ENCODE results near the gene RPL21. TPM values are rescaled to one million over a fixed set of nuclear protein-coding genes. Genes with fewer than 3 reads are reported as not detected.

The RPL21 gene
- total RNA-seq, 1 donor from 2014 or later, result 802 TPM

GRCh38 chr13:27276188-27276587, 24.8 kb downstream of the RPL21 start:
- peak; percentile 48 for DNase-seq (ENCODE audit: extremely low spot score, unreplicated experiment)
- Mint-ChIP-seq H3K9me3 (ENCODE audit: unreplicated experiment) (no peaks in the 10 kb centered on the region), H3K36me3 (ENCODE audit: unreplicated experiment) (no peaks in the 10 kb centered on the region), H3K27me3 (ENCODE audit: unreplicated experiment) (peaks cover 28% of the 10 kb centered on the region), H3K4me3 (ENCODE audit: unreplicated experiment) (no peak overlapping the region), H3K4me1 (ENCODE audit: unreplicated experiment) (peaks cover 39% of the 10 kb centered on the region), H3K27ac (ENCODE audit: unreplicated experiment) (no peak overlapping the region)
- TF ChIP-seq CTCF (IDR thresholded peaks at IDR 0.05), result no peak

DNA sequence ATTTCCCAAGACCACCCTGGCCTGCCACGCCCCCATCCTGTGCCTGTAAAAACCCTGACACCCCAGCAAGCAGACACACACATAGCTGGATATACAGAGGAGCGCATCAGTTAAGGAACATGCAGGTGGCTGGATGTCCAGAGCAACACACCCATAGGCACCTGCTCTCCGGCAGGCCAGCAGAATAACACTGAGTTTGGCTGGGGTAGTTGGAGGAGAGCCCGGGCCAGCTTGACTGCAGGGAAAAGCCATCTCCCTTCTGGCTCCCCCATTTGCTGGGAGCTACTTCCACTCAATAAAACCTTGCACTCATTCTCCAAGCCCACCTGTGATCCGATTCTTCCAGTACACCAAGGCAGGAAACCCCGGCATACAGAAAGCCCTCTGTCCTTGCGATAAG, 28.1 kb downstream of the RPL21 start:
- Mint-ChIP-seq H3K36me3 (ENCODE audit: unreplicated experiment) (no peaks in the 10 kb centered on the region), H3K27ac (ENCODE audit: unreplicated experiment) (no peak overlapping the region), H3K27me3 (ENCODE audit: unreplicated experiment) (peaks cover 28% of the 10 kb centered on the region), H3K4me3 (ENCODE audit: unreplicated experiment) (no peak overlapping the region), H3K9me3 (ENCODE audit: unreplicated experiment) (no peaks in the 10 kb centered on the region), H3K4me1 (ENCODE audit: unreplicated experiment) (peaks cover 8% of the 10 kb centered on the region)
- DNase-seq (ENCODE audit: extremely low spot score, unreplicated experiment), result peak; percentile 53
- TF ChIP-seq CTCF (IDR thresholded peaks at IDR 0.05), result no peak

DNA sequence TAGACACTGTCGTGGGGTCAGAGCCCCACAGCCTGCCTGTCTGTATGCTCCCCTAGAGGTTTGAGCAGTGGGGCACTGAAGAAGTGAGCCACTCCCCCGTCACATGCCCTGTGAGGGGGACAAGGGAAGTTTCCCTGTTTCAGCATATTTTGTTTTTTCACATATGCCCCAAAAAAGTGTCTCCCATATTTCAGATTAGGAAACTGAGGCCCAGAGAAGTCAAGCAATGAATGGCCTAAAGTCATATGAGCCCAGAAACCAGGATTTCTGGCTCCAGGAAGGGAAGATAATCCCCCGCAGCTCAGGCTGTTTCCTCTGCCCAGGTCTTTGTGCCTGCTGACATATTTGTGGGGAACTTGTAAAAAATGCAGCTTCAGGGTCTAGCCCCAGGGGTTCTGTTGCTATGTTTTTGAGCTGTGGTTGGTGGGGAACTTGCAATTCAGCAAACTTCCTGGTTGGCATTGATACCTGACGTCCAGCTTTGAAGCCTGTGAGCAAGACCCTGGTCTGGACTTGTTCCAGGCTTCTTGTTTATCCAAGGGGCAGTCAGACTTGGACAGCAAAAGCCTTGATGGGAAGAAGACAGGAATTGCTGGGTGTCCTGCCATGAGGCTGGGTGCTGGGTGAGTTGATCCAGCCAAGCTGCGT, 28.8 kb downstream of the RPL21 start:
- no peak for DNase-seq (ENCODE audit: extremely low spot score, unreplicated experiment)
- Mint-ChIP-seq H3K36me3 (ENCODE audit: unreplicated experiment) (no peaks in the 10 kb centered on the region), H3K9me3 (ENCODE audit: unreplicated experiment) (no peaks in the 10 kb centered on the region), H3K27me3 (ENCODE audit: unreplicated experiment) (peaks cover 28% of the 10 kb centered on the region), H3K4me1 (ENCODE audit: unreplicated experiment) (peaks cover 6% of the 10 kb centered on the region), H3K4me3 (ENCODE audit: unreplicated experiment) (no peak overlapping the region), H3K27ac (ENCODE audit: unreplicated experiment) (no peak overlapping the region)
- TF ChIP-seq CTCF (IDR thresholded peaks at IDR 0.05), result no peak

GRCh38 chr13:27280841-27281240, 29.5 kb downstream of the RPL21 start:
- Mint-ChIP-seq H3K9me3 (ENCODE audit: unreplicated experiment) (no peaks in the 10 kb centered on the region), H3K4me3 (ENCODE audit: unreplicated experiment) (no peak overlapping the region), H3K27ac (ENCODE audit: unreplicated experiment) (no peak overlapping the region), H3K27me3 (ENCODE audit: unreplicated experiment) (peaks cover 23% of the 10 kb centered on the region), H3K4me1 (ENCODE audit: unreplicated experiment) (peaks cover 6% of the 10 kb centered on the region), H3K36me3 (ENCODE audit: unreplicated experiment) (no peaks in the 10 kb centered on the region)
- no peak for DNase-seq (ENCODE audit: extremely low spot score, unreplicated experiment)
- no peak for TF ChIP-seq CTCF (IDR thresholded peaks at IDR 0.05)

GRCh38 chr13:27281420-27281819, 30.1 kb downstream of the RPL21 start:
- TF ChIP-seq CTCF (IDR thresholded peaks at IDR 0.05), result no peak
- Mint-ChIP-seq H3K4me1 (ENCODE audit: unreplicated experiment) (peaks cover 6% of the 10 kb centered on the region), H3K27ac (ENCODE audit: unreplicated experiment) (no peak overlapping the region), H3K27me3 (ENCODE audit: unreplicated experiment) (peaks cover 18% of the 10 kb centered on the region), H3K36me3 (ENCODE audit: unreplicated experiment) (no peaks in the 10 kb centered on the region), H3K4me3 (ENCODE audit: unreplicated experiment) (no peak overlapping the region), H3K9me3 (ENCODE audit: unreplicated experiment) (no peaks in the 10 kb centered on the region)
- no peak for DNase-seq (ENCODE audit: extremely low spot score, unreplicated experiment)
